Stimulated activated CD4-positive, alpha-beta T cell treated with anti-CD3 and anti-CD28 coated beads, TNF-alpha, amount 100 ng/mL, for 24 hours (primary cell): ENCODE results near the gene RIPPLY1.

ENCODE experiments used
- DNase-seq, 3 experiments: peaks; one replicate each; pipeline ENCODE4 v3.0.0-alpha.2; 2020; ENCODE audit warnings: low read depth in 3 of 3

Gene RIPPLY1

GRCh38 chrX:106903291-106903824 lies at the start of gene RIPPLY1:
Gene RIPPLY1, minus strand, starts transcription at chrX:106903341. Its CDS starts 54 bp downstream, at chrX:106903287.
- no peak for DNase-seq

GRCh38 chrX:106952538-106952937 lies 49.4 kb upstream of the RIPPLY1 start:
- DNase-seq: no peak

- no peak for DNase-seq
Measured at GRCh38 chrX:106952089-106952488, 48.9 kb upstream of the RIPPLY1 start.

- DNase-seq: no peak
Measured at GRCh38 chrX:106951230-106951629, 48.1 kb upstream of the RIPPLY1 start.

GRCh38 chrX:106950381-106950780 lies 47.2 kb upstream of the RIPPLY1 start:
- no peak for DNase-seq

- DNase-seq: no peak
Measured at GRCh38 chrX:106949366-106949765, 46.2 kb upstream of the RIPPLY1 start.

- no peak for DNase-seq
Measured at GRCh38 chrX:106948641-106949040, 45.5 kb upstream of the RIPPLY1 start.

- no peak for DNase-seq
Measured at GRCh38 chrX:106946464-106946863, 43.3 kb upstream of the RIPPLY1 start.

GRCh38 chrX:106940068-106940467 lies 36.9 kb upstream of the RIPPLY1 start:
- DNase-seq: no peak

GRCh38 chrX:106939566-106939965 lies 36.4 kb upstream of the RIPPLY1 start:
- DNase-seq: no peak

- no peak for DNase-seq
Measured at GRCh38 chrX:106936246-106936645, 33.1 kb upstream of the RIPPLY1 start.

GRCh38 chrX:106935175-106935574 lies 32.0 kb upstream of the RIPPLY1 start:
- DNase-seq: no peak

GRCh38 chrX:106933538-106933961 lies 30.4 kb upstream of the RIPPLY1 start:
- DNase-seq: no peak

- DNase-seq: no peak
Measured at GRCh38 chrX:106932960-106933537, 29.9 kb upstream of the RIPPLY1 start.

- no peak for DNase-seq
Measured at GRCh38 chrX:106932492-106932923, 29.4 kb upstream of the RIPPLY1 start.

GRCh38 chrX:106931831-106932491 lies 28.8 kb upstream of the RIPPLY1 start:
- DNase-seq: no peak

GRCh38 chrX:106928227-106928626 lies 25.1 kb upstream of the RIPPLY1 start:
- no peak for DNase-seq

GRCh38 chrX:106927700-106928099 lies 24.6 kb upstream of the RIPPLY1 start:
- DNase-seq: no peak

GRCh38 chrX:106927023-106927422 lies 23.9 kb upstream of the RIPPLY1 start:
- DNase-seq: no peak

GRCh38 chrX:106921637-106922036 lies 18.5 kb upstream of the RIPPLY1 start:
- DNase-seq: no peak

GRCh38 chrX:106919932-106920452 lies 16.9 kb upstream of the RIPPLY1 start, which contains the start of gene CLDN2:
Gene CLDN2, plus strand, starts transcription at chrX:106920402. Its CDS starts 7,827 bp downstream, at chrX:106928229.
- DNase-seq: no peak

- no peak for DNase-seq
Measured at GRCh38 chrX:106917830-106918500, 14.8 kb upstream of the RIPPLY1 start.
